HG03575 (cell line): ENCODE data around the gene SPEF2.

ENCODE experiments used
- ATAC-seq: cut with Tn5 transposase; IDR thresholded peaks from one replicate; pipeline ENCODE4 v1.9.1; 2021; ENCODE audit not compliant: unreplicated experiment, insufficient number of reproducible peaks, low FRiP score; ENCODE audit errors: extremely low read depth

SPEF2 gene

DNA sequence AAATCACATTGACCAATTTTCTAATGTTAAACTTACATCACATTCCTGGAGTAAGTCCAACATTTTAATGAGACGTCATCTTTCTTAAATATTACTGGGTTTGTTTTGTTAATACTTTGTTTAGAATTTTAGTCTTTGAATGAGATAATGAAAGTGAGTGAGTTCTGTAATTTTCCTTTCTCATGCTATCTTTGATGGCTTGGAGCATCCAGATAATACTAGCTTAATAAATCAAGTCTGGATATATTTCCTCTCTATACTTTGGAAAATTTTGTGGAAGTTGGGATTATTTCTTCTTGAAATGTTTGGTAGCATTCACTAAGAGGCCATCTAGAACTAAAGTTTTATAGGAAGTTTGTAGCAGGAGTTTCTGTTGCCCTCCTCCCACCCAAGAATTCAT, 148.3 kb downstream of the SPEF2 start:
- ATAC-seq: no peak

DNA sequence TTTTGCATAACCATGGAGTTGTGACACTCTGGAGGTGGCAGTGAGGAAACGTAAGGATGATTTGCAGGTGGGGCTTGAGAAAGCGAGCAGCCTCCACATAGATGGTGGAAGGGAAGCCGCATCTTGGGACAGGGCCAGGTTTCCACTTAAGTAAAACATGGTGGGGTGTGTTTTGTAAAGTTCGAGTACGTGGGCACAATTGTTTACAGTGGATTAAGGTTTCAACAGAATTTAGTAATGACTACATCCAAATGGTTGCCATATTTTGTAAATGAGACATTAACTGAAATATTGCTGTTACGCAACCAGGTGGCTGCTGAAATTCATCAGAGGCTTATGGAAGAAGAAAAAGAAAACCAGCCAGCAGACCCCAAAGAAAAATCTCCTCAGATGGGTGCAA, 153.6 kb downstream of the SPEF2 start:
- no peak for ATAC-seq

DNA sequence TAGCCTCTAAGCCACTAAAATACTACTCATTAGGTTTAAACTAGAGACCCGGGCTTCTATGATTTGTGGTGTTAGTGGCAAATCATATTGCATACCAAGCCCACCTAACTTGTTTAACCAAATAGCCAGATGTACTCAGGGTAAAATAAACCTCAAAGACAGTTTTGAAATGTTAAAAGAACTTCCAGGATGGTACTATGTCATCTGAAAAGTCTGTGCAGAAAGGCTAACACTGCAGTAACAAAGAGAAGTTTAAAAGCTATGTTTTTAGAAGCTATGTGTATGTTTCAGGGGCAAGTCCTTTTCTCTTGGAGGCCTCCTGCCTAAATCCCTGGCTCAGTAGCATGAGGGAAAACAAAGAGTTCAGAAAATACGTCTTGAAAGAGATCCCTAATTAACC, 154.2 kb downstream of the SPEF2 start:
- no peak for ATAC-seq

DNA sequence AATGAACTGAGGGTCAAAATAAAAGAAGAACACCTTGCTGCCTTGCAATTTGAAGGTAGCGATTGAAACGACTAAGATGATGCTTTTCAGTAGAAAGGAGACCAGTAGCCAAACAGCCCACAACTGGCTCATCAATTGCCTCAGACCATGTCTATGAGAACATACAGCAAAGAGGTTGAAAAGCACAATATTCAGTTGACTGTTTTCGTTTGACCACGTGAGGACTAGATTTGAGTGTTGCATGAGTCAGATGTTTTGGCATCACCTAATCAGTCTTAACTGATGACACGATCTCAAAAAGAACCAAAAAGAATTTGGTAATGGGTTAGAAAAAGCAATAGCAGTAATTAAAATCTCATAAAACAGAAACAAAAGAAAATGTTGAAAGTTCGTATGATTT, 156.3 kb downstream of the SPEF2 start:
- ATAC-seq: no peak

DNA sequence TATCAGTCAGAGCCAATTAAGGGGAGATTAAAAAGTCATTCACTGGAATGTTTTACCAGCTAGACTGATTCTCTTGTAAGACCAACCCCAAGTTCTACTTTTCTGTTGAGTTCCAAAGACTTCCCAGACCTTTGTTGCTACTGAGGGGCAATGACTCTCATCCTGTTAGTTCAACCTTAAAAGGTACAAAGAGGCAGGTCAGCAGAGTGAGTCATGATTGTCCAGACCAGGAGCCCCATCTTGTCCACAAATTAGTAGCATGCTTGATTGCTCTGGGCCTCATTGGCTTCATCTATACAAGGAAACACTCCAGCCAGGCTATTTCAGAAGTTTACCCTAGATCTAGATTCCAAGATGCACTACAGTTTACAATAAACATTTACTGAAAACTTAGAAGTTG, 159.1 kb downstream of the SPEF2 start:
- ATAC-seq: no peak

DNA sequence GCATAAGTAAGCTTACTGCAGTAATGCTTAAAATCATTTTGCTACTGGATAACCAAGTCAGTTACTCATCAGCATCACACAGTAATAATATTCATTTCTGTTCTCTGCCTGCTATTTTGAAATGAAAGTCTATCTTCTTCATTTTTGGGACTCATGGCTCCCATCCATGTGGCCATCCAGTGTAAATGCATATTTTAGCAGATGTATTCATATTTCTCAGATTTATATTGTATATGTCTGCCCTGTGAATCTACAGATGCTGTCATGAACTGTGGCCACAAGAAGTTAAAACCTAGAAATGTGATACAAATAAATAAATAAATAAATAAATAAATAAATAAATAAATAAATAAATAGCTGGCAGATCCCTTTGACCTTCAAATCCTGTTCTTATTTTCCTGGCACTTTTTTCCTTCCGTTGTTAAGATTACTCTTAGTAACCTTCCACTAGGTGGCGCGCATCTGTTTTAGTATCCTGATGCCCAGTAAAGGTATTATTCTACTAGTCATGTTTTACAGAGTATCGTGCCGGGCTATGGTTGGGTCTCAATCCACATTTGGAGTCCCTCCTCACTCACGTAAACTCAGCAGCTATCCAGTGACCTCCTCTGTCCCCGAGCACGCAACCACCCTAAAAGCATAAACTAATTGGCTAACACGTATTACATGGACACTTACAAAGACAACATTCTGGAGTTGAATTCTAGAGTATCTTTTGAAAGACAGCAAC, 159.9 kb downstream of the SPEF2 start:
- no peak for ATAC-seq

DNA sequence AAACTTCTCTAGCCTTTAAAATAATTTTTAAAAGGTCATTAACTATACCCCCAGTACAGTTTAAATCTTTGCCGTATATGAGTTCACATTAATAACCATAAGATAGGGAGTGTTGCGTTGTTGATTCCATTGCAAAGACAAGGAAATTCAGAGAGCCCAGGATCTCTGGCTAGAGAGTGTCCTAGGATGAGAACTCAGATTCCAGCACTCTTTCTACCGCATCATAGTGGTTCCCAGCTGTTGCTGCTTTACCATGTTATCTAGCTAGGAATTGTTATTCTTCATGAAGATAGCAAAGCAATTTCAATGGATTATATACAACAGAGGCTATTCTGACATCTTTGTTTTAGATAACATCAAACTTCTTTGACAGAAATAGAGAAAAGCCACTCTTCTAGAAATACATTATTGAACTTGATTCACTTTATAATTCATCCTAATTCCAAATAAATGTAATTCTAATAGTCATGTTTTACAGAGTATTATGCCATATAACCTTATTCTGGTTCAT, 160.7 kb downstream of the SPEF2 start:
- no peak for ATAC-seq

DNA sequence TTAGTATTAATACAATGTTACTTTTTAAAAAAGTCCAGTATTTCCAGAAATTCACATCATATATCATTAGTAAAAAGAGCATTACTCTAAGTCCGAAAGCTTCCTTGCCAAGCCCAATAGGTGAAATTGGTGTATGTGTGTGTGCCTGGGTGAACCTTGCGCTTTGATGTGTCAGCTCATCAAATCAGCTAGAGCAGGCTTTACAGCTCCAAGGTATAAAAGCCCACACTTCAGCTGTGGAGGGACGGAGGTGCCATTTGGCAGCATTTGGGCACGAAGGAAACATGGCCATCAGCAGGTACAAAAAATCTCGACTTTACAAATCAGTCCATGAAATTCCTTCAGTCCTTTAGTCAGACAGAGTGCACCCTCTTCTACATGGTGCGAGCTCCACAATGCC, 162.6 kb downstream of the SPEF2 start:
- no peak for ATAC-seq

DNA sequence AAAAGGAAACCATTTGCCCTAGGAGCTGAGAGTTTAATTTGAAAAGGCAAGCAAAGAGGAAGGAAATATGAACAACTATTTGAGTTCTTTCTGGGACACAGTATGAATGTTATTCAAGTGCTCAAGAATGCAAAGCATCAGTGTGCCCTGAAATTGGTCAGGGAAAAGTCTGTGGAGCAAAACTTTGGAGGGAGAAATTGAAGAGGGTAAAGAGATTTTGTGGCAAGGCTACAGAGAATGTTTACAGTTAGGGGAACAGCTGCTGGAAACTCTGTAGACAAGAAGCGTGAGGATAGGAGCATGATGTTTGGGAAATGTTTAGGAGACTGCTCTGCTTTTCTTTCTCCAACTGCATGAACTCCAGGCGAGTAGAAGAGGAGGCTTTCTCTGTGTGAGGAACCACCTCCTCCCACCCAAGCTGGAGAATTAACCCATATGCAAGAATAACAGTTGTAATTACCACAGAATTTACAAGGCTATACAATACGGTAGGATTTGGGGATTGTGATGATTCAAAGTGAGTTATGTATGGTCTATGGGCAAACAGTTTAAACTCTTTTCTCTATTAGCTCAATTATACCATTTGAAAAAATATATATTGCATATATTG, 163.6 kb downstream of the SPEF2 start:
- ATAC-seq: no peak

DNA sequence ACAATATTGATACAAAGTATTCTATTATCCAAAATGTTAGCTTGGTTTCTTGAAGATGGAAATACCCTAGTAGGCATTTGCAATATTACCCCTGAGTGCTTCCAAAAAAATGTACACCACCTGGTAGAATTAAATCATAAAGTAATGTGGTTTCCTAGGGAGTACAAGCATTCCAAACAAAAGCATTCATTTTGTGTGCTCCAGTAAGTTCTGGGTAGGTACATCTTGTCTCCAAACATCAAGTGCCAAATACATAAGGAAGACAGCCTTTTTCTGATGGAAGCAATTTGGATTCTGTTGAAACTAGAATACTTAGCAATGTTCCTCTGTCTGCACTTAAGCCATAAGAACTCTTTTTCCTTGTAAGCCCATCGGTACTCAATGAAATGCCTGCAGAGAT, 165.9 kb downstream of the SPEF2 start:
- ATAC-seq: no peak

DNA sequence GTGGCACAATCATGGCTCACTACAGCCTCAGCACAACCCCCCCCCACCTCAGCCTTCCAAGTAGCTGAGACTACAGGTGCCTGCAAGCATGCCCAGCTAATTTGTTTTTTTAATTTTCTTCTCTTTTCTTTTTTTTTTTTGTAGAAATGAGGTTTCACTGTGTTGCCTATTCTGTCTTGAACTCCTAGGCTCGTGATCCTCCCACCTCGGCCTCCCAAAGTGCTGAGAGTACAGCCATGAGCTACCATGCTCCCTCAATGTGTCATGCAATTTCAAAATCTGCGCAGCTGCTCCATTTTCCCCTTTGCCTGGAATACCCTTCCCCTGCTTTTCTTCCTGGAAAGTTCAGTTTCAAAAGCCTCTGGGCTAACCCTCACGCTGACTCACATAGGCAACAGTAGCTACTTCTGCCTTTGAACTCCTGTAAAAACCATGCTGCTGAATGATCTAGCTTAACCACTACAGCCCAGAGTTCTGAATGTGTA, 168.0 kb downstream of the SPEF2 start:
- ATAC-seq: no peak

DNA sequence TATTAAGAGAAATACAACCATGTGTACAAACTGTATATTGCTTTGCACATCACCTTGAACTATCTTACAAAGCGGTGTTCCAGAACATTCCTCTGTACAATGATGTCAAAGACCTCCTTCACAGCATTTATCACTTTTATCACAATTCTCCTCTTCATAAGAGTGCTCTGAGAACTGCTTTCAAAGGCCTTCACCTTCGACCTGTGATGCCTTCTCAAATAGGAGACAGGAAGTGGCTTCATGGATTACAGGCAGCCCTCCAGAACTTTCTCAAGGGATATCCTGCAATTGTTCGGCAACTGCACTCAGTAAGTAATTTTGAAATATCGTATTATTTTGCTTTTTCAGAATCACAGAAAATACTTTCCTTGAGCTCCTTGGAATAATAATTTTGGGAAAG, 171.1 kb downstream of the SPEF2 start:
- ATAC-seq: no peak

DNA sequence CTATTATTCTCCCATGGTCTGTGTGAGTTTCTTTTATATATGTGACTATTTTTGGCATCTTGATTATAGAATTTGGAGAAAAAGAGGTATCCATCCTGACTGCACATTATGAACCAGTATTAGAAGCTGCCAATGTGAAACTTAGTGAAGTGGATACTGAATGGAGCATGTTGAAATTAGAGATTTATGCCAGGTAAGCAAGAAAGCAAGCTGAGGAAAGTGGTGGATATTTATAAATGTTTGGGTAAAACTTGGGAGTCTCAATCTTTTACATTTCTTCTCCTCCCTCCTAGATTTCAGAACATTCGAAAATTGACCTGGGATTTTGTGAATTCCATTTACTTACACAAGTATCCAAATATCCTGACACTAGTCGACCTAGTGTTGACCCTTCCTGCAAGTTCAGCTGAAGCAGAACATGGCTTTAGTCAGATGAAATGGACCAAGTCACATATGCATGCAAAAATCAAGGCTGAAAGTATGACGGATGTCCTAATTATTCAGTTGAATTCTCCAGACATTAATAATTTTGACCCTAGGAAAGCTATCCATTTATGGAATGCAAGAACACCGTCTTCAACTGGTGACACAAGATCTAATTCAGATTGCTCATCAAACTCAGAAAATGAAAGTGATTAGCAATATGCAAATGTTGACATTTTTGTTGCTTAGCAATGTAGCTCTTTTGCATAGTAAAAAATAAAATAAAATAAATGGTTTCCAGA, 172.2 kb downstream of the SPEF2 start:
- ATAC-seq: no peak

DNA sequence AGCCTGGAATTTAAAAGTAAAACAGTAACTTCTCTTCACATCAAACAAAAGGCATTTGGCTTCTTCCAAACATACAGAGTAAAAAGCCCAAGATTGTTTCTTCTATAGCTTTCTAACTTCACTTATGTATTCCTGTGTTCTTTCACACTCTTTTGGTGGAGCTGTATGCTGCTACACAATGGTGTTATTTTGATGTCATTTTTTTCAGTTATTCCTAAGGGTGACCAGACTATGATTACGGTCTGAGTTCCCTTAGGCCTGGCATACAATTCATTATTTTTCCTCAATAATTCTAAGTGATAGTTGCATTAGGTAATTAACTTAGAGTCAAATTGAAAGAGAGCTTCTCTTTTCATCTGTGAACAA, 172.8 kb downstream of the SPEF2 start:
- no peak for ATAC-seq

DNA sequence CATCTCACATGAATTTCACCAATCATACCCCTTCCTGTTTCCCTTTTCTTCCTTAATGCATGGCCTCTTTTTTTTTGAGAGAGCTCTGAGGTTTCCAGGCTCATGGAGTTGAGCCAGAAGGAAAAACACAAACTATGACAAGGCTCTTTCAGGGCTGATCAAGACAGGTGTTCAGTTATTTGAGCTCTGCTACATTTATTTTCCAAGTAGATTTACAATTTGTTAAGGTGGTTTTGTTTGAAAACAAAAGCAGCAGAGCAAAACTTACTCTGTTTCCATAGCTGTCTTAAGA, 176.6 kb downstream of the SPEF2 start:
- ATAC-seq: no peak

DNA sequence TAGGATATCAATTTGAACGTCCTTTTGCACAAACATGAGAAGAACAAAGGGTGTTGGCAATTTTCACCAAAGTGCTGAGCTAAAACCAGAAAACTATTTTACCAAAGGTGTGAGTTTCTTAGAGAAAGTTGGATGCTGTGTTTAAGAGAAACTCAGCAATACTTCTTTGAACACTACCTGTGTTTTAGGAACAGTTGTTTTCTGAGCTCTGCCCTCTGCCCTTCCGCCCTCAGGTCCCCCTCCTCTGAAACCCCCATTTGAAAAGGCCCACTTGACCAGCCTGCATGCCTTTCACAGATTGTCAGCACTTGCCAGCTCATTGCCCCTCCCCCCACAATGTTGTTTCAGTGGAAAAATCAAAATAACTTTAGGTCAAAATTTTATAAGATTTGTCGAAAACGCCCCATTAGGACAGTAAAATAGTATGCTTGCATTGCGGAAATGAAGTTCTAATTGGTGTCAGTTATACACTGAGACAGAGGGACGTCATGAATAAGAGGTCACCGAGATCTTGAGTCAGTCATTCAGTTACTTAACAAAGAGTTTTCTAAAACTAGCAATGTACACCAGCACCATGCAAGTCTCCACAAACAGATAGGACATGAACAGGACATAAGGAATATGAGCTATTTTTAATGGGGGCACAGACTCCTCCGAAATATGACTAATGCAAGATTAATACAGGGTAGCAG, 177.2 kb downstream of the SPEF2 start:
- ATAC-seq: no peak

DNA sequence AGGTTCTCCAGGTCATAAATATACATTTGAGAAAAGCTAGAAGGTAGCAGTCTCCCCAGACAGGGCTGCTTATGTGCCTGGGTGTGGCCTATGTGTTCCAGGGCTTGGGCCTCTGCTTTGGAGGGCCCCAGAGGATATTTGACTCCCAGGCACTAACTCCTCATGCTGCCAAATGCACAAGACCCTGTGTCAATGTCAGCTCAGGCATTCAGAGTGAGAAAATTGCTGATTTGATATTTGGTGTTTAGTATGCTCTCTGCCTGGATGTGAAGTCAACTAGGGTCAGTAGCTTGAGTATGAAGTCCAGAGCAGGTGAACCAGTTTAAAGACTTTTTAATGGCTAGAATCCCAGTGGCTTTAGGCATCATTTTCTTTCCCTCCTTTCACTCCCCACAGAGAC, 181.5 kb downstream of the SPEF2 start:
- no peak for ATAC-seq

DNA sequence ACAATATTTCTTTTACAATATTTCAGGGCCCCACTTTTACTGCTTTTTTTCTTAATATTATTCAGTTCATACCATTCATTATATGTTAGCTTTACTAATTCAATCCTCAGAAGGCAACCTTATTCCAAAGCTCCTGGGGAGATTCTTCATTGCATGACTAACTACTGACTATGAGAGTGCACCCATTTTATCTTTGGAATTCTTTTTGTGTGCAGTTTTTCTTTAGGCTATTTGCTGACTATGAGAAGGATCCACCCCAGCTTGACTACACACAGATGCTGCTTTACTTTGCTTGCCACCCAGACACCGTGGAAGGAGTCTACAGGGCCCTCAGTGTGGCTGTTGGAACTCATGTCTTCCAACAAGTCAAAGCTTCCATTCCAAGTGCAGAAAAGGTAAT, 182.1 kb downstream of the SPEF2 start:
- no peak for ATAC-seq

DNA sequence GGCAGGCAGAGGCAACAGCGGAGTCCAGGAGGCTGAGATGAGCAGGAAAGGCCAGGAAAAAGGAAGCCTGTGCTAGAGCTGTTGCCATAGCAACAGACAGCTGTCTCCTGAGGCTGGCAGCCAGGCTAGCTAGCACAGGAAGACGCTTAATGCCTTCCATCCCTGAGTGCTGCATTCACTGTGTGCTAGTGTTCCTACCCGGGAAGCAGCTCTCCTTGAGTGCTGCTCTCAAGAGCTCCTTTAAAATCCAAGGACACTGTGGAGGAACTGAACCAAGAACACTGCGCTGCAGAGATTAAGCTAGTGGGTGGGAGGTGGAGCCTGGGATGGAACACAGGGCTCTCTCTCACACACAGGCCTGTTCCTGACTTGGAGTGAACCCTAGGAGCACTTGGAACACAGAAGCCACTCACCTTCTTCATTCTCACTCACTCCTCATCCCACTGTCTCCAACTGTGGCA, 185.6 kb downstream of the SPEF2 start:
- no peak for ATAC-seq

DNA sequence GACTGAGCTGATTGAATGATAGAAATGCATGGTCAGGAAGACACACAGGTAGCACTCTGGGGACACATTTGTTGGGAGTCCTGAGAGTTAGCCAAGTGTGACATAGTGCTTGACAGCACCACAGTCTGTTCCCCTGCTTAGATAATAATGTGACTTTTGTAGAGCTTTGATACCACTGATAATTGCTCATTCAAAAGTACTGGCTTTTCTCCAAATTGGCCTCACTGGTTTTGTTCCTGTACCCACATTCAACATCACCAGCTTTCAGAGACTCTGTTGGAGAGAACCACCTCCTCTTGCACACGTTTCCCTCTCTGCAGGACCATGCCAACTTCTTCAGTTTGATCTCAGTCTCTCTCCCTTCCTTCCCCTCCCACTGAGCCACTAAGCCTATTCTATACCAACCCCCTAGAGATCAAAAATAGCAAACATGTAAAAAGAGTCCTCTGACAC, 186.6 kb downstream of the SPEF2 start:
- ATAC-seq: no peak
